ENCODE measurements around the gene IDH3G. TPM values are rescaled to one million over a fixed set of nuclear protein-coding genes. Genes with fewer than 3 reads are reported as not detected.

IDH3G gene
- total and polyA plus RNA-seq, 2 of the 8 experiments (the other 6 are each of a cell fraction or from before 2014, with no cell fraction given): 39.4 to 66.7 TPM

DNA sequence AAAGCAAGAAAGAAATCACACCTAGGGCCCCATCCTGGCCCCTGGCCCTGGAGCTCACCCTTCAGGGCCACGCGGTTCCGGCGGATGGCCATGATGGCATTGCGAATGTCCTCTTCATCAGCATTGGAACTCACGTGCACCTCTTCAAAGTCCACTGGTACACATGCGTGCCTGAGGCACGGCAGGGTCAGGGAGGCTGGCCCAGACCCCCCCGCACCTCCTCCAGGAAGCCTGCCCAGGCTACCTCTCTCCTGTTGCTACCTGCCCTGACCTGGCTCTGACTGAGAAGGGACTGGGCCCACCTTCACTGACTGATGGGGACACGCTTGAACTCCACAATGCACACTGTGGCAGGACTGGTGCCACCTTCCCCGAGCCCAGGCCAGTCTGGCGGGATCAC is 4.5 kb downstream of the IDH3G start:
- Histone ChIP-seq H3K4me2 (ENCODE audit: insufficient read depth in 1 of 2, low read depth in 2 of 2, low read length in 2 of 2) (no peak overlapping the region), H4K5ac (ENCODE audit: insufficient read length, low read depth, low read length) (no peak overlapping the region), H2BK5ac (ENCODE audit: low read depth, low read length) (no peak overlapping the region), H2BK15ac (ENCODE audit: low read length) (no peak overlapping the region), H4K20me1 (replicated peaks in 1 of 2; ENCODE audit: control insufficient read depth in 1 of 2, insufficient read depth in 2 of 2, low read length in 2 of 2) (peaks cover 0 to 4% of the 10 kb centered on the region in 2 experiments), H2BK120ac (replicated peaks; ENCODE audit: low read depth, low read length) (no peak overlapping the region), H4K91ac (replicated peaks; ENCODE audit: insufficient read length, low read length) (no peak overlapping the region), H3K23me2 (ENCODE audit: low read depth, low read length) (no peaks in the 10 kb centered on the region; the same call in 1 of the 2 replicates), H3K27me3 (replicated peaks in 1 of 4; ENCODE audit: control insufficient read depth in 3 of 4, extremely low read depth in 1 of 4, insufficient read depth in 3 of 4, low read length in 3 of 4) (no peaks in the 10 kb centered on the region), H3K9me3 (ENCODE audit: insufficient read depth in 2 of 2, low read depth in 1 of 2, low read length in 1 of 2) (no peaks in the 10 kb centered on the region), H3K36me3 (ENCODE audit: control insufficient read depth in 2 of 4, insufficient read depth in 4 of 4, low read length in 3 of 4) (peaks cover 0 to 10% (median 0%) of the 10 kb centered on the region in 4 experiments; a peak in 2 of 8 replicates), H2AFZ (ENCODE audit: low read length) (no peak overlapping the region), H3K56ac (replicated peaks; ENCODE audit: insufficient read length, low read depth, low read length) (no peak overlapping the region), H2AK5ac (ENCODE audit: low read depth, low read length) (no peak overlapping the region), H3K79me1 (ENCODE audit: low read depth, low read length) (no peaks in the 10 kb centered on the region; the same call in 1 of the 2 replicates), H3K18ac (ENCODE audit: extremely low read depth, low read length) (no peak overlapping the region), H3K4me1 (replicated peaks in 1 of 4; ENCODE audit: control insufficient read depth in 3 of 4, insufficient read depth in 4 of 4, low read length in 3 of 4) (peaks cover 0 to 6% (median under 1%) of the 10 kb centered on the region in 4 experiments; a peak in 3 of 7 replicates), H3K4ac (replicated peaks; ENCODE audit: insufficient read length, low read depth, low read length) (no peak overlapping the region), H3K27ac (ENCODE audit: low read depth, low read length) (no peak overlapping the region), H2BK20ac (ENCODE audit: low read length) (no peak overlapping the region), H4K8ac (ENCODE audit: extremely low read depth, insufficient read depth, low read length) (no peak overlapping the region), H3K23ac (ENCODE audit: insufficient read length) (no peak overlapping the region), H3K9ac (replicated peaks in 1 of 4; ENCODE audit: extremely low read depth in 1 of 4, low read depth in 3 of 4, low read length in 3 of 4) (no peak overlapping the region), H2BK12ac (ENCODE audit: low read depth, low read length) (no peak overlapping the region), H3K14ac (ENCODE audit: insufficient read length) (no peak overlapping the region), H3K79me2 (ENCODE audit: control insufficient read depth in 1 of 2, insufficient read depth in 2 of 2, low read length in 2 of 2) (peaks cover 0 to 20% of the 10 kb centered on the region in 2 experiments; a peak in 1 of 4 replicates), H3K4me3 (ENCODE audit: extremely low read depth in 1 of 4, insufficient read depth in 2 of 4, low read depth in 3 of 4, low read length in 4 of 4) (no peak overlapping the region)
- CTCF ChIA-PET (ENCODE audit: partially characterized antibody): interaction anchor here (1.1 kb wide), 1 partner anchor 22 kb away, joined by 4 read pairs; no protein-coding TSS in a partner anchor
- POLR2A ChIA-PET (ENCODE audit: partially characterized antibody): no interaction called here
- 88% methylated on average over 3 of the region's 12 CpGs; no CpG with 5 or more reads in 1 of the 2 experiments for WGBS, 2 experiments (ENCODE audit: extremely low coverage in 1 of 2, insufficient coverage in 1 of 2, insufficient read length in 1 of 2, insufficient replicate concordance in 2 of 2, low coverage in 1 of 2, low lambda C conversion rate in 2 of 2, missing lambda C conversion rate in 1 of 2)
- FAIRE-seq (no peak), DNase-seq (ENCODE audit: low read depth in 1 of 2, low spot score in 2 of 2) (no peak)
- no peak for TF ChIP-seq SP2 (IDR thresholded peaks at IDR 0.05; ENCODE audit: low read length)
- no peak for TF ChIP-seq SIX5 (IDR thresholded peaks at IDR 0.05; ENCODE audit: low read depth, low read length)
- TF ChIP-seq HDAC6 (IDR thresholded peaks at IDR 0.05; ENCODE audit: low read depth, low read length): no peak
- TF ChIP-seq RFX5 (IDR thresholded peaks at IDR 0.05; ENCODE audit: borderline replicate concordance, low read depth, low read length): no peak
- no peak for TF ChIP-seq NANOG (IDR thresholded peaks at IDR 0.05; ENCODE audit: insufficient read depth, low read depth, low read length, poor library complexity, severe bottlenecking)

Data from H1 (cell line).